HG03457 (cell line): ENCODE results near the gene CDKN2B.
"Not testable (repeated sequence)": the region's sequence is repeated elsewhere in the genome, so short reads cannot be mapped to it uniquely, and the experiment has no call there.

Experiments
- ATAC-seq: cut with Tn5 transposase; IDR thresholded peaks from one replicate; pipeline ENCODE4 v1.9.1; 2021; ENCODE audit warnings: moderate number of reproducible peaks; ENCODE audit not compliant: unreplicated experiment

The CDKN2B gene, protein sequence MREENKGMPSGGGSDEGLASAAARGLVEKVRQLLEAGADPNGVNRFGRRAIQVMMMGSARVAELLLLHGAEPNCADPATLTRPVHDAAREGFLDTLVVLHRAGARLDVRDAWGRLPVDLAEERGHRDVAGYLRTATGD

DNA sequence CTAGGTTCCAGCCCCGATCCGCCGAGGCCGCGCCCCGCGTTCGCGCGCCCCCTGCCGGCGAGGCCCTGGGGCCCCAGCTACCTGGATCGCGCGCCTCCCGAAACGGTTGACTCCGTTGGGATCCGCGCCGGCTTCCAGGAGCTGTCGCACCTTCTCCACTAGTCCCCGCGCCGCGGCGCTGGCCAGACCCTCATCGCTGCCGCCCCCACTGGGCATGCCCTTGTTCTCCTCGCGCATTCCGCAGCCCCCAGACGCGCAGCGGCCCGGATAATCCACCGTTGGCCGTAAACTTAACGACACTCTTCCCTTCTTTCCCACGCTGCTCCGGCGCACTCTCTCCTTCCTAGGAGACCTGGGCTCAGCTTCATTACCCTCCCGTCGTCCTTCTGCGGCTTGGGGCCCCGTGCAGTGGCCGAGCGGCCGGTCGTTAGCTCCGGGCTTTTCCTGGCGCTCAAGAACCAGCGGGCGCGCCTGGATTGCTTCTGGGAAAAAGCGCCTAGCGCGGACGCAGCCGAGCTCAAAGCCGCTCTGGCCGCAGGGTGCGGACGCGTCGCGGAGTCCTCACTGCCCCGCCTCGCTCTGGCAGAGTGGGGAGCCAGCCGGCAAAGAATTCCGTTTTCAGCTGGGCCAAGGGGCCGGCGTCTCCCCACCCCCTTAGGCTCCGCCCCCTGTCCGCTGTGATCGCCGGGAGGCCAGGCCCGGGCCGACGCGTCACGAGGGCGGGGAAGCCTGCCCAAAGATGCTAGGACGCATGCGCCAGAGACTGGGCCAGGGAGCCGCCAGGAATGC is at the start of gene CDKN2B:
Gene CDKN2B (minus strand): TSS at position 589 of the 789 bp plus-strand sequence. CDS start 352 bp downstream, at position 237.
- peak; percentile 90 for ATAC-seq

DNA sequence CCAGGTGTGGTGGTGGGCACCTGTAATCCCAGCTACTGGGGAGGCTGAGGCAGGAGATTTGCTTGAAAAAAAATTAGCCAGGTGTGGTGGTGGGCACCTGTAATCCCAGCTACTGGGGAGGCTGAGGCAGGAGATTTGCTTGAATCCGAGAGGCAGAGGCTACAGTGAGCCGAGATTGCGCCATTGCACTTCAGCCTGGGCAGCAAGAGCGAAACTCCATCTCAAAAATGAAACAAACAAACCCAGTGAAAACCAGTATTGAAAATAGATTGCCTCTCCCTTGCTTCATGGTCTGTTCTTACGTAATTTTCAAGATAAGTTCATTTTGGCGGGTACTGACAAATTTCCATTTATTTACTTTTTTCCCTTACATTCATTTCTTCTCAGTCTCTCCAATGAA is 48.9 kb upstream of the CDKN2B start:
- ATAC-seq: not testable (repeated sequence)

DNA sequence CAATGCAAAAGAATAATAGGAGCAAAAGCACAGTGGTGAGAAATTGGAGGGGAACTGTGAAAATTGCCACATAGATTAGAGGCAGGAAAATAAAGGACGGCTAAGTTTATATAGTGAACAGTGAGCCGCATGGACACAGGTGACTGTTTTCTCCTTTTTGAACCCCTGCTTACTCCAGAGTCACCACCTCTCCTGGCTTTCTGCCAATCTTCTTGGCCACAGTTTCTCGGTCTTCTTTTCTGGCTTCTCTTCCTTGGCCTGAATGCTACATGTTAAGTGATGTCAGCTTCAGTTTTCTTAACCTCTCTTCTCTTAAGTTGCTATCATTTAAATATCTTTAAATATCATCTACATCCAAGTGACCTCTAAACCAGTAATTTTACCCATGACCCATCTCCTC is 47.3 kb upstream of the CDKN2B start:
- ATAC-seq: no peak

DNA sequence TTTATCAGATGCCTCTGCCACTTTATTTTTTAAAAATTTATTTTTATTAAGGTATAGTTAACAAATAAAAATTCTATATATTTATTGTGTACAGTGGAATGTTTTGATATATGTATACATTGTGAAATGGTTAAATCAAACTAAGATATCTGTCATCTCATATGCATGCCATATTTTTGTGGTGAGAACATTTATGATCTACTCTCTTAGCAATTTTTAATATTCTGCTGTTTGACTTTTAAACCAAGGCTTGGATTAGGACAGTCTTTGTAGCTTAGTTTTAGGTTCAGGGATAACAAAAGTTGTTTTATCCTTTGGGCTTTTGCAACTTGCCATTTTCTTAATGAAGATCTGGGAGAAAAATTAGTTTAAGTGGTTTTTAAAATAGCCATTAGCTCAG is 46.0 kb upstream of the CDKN2B start:
- ATAC-seq: no peak

DNA sequence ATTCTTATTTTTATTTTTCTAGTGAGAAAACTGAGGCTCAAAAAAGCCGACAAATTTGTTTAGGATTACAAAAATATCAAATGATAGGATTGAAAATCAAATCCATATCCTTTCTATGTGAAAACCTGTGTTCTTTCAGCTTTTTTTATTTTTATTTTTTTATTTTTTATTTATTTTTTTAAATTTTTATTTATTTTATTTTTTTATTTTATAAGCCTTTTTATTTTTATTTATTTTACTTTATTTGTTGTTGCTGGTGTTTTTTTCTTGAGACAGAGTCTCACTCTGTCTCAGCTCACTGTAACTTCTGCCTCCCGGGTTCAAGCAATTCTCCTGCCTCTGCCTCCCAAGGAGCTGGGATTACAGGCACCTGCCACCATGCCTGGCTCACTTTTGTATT is 45.4 kb upstream of the CDKN2B start:
- no peak for ATAC-seq

DNA sequence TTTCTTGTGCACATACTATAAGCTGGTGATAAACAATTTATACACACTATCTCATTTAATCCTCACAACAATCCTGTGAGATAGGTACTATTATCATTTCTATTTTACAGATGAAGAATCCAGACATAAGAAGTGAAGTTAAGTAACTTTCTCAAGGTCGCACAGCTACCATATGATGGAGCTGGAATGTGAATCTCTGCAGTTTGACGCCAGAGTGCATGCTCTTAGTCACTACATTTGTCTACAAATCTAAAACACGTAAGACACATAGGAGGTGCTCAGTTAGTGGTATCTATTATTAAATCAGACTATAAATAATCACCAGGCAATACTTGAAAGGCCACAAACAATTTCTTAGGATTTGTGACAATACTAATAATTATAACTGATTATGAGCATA is 45.0 kb upstream of the CDKN2B start:
- ATAC-seq: no peak

DNA sequence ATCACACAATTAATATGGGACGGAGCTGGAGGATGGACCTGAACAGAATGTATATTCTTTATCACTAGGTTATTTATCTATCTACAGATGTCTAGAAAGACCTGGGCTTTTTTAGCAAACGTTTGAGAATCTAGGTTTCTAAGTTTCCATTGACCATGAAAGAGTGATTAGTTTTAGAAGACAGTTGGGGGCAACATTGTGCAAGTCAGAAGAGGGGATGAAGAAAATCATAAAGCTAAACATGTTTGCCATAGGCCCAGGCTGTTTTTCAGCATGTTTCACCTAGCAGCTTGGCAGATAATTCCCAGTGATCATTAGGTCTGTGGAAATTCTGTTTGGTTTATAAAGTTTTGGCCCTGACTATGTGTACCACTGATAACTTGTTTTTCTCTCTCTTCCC is 44.1 kb upstream of the CDKN2B start:
- ATAC-seq: no peak

DNA sequence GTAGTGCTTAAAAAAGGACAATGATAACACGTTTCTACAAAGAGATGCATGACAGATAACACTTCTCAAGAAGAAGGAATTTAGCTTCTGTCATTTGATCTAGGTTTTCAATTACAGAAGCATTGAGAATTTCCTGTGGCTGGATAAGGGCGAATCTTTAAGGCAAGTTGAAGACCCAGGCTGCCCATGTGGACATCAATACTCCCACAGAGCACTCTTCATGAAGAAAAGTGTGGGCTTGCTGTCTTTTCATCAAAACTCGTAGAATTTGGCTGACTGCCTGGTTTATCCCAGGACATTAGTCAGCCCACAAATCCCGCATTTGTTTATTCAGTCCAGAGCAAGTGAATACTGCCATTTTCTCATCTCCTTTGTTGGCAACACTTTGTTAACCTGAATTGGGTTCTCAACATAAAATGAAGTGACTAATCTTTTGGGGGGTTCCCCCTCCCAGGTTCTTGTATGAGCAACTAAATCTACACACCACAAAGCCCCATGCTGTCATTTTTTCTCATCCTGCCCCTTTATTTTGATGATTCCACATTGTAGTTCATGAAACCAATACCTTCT is 43.4 kb upstream of the CDKN2B start:
- ATAC-seq: no peak

DNA sequence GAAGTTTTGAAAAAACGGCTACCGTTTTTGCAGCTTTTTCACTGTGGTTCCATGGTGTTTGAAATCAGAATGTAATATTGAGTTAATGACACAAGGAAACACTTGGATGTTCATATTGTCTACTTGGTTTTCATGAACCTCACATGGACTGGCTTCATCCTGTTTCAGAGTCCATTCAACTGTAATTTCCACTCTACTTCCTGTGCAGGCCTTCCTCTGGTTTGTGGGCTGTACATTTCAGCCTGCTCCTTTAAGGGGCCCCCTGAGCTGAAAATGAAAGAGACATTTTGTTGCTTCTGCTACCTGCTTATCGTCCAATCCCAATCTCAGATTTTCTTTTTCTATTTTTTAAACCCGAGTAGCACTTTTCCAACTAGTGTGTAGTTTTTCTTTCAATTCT is 41.8 kb upstream of the CDKN2B start:
- peak; percentile 85 for ATAC-seq

DNA sequence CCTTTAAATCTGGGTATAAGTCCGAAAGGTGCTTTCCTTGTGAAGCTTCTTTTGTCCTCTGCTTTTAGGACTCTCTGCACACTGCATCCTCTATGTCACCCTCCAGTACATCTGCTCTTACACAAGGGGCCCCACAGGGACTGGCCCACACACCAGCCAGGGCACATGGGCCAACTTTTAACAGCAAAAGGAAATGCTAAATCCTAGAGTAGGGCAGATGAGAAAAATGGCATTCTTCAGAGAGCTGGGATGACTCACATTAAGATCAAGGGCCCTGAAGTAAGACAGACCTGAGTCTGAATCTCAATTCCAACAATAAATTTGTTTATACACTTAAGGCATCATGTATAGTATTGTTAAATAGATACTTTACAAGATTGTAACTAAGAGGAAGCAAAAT is 40.3 kb upstream of the CDKN2B start:
- ATAC-seq: no peak

DNA sequence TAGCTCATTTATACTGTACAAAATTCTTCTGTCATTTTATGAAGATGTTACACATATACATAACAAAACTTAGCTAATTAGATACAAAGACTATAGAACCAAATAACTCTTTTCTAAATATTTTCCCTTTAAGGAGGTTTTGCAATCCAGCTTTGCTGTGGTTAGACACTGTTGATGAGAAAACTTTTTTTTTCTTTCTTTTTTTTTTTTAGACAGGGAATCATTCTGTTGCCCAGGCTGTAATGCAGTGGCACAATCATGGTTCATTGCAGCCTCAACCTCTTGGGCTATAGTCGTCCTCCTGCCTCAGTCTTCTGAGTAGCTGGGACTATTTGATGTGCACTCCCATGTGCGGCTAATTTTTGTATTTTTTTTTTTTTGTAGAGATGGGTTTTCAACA is 38.5 kb upstream of the CDKN2B start:
- ATAC-seq: no peak

DNA sequence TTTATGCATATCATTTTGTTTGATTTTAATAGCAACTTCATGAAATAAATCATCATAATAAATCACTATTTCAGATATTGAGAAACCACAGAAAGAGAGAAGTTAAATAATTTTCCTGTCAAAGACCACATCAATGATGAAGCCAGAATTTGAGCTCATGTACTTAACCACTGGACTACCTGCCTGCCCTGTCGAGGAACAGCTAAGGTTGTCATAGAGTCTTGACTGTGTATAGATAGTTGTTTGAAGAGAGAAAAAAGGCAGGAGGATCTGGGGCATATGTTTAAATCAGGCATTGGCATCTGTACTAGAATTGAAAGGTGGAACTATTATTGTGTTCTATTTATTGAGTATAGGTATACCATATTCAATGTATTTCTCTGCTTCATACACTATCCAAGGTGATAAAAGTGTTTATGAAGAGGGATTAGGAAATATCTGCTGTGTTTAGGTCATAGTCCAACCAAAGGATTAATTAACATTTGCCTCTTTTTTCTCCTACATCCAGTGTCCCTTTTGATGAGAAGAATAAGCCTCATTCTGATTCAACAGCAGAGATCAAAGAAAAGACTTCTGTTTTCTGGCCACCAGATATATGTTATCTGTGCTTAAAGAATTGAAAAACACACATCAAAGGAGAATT is 37.3 kb upstream of the CDKN2B start:
- ATAC-seq: no peak

DNA sequence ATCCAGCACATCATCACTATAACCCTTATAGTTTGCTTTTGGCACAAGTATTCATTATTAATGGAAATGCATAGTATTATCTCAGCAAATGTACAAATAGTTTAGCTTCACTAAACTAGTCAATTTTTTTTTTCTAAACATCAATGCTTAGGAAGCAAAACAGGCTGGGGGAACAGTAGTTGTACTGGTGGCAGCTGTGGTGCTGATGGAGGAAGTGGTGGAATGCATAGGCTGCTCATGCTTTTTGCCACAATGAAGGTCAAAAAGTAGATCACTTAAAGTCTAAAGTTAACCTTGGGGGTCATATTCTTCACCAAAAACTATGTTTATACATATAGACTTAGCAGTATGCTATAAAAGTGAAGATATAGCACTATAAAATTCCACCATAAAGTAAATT is 36.3 kb upstream of the CDKN2B start:
- ATAC-seq: no peak

DNA sequence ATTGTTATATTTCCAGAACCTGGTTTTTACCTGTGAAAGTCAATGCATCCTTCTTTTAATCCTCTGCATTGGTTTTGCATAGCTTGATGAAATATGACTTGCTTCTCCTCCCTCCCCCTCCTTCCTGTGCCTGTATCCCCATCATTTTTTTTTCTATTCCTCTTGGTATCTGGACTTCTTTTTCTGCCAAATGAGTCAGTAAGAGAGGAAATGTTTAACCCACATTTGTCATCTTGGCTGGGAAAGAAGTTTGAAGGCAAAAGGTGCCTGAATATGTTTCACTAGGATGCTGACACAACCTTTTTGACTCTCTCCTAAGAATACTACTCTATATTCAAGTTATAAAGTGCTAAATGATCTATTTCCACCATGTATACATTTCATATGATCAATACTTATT is 35.5 kb upstream of the CDKN2B start:
- ATAC-seq: no peak

DNA sequence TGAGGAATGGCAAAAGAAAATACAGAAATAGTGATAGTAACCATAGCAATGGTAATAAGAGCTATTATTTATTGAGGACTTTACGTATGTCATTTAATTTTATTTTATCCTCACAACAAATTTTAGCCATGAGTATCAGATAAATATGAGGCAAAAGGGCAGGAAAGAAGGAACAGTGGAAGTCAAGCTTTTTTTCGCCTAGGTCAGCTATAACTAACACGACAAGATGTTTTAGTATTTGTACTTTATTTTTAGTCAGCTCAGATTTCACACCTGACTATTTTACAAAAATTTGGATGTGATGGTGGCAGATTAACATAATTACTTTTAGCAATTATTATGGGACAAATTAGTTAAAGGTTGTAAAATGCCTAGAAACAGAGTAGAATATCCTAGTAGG is 34.8 kb upstream of the CDKN2B start:
- no peak for ATAC-seq

DNA sequence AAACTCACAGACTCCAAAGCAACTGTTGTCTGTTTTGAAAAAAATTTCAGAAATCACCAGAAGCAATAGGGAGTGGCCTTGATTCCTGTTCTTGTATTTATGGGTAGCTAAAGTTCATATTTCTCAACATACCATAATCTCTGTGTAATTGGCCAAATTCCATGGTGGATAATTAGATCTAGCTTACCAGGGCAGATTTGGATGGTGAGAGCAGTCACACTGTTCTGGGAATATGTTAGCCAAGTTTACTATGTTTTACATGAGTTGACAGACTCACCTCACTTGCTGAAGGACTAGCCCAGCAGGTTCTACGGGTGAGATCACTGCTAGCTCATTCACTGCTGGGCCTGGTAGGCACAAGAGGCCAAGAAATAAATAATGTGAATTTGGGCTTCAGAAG is 32.7 kb upstream of the CDKN2B start:
- no peak for ATAC-seq

DNA sequence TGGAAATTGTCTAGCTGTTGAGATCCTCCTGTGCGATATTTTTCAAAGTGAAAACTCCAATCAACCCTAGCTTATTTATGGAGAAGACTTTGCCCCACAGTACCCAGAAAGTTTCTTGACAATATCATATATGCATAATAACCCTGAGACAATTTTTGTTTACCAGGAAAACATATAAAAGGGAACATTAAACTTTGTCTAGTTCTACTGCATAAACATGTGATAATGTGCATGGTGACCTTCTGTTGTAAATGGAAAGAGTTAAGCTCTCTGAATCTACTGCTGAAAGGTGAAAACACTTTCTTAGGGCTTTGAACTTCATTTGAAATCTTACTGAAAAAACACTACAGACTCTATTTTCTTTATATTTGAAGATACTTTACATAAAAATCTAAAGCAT is 32.2 kb upstream of the CDKN2B start:
- no peak for ATAC-seq

DNA sequence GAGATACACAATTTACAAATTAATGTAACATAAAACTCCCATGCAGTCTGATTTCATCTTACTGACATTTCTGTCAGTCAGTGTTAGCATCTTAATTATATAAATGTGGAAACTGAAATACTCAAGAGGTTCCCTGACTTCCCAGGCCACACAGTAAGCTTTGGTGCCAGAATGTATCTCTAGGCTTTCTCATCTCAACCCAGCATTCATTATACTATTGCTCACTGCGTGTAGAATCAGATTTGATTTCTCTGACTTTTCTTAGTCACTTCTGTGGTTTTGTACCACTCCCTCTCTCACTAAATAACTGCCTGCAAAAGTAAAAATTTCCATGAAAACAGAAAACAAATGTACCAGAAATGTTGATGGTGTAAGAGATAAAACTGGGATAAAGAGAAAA is 31.7 kb upstream of the CDKN2B start:
- ATAC-seq: no peak

DNA sequence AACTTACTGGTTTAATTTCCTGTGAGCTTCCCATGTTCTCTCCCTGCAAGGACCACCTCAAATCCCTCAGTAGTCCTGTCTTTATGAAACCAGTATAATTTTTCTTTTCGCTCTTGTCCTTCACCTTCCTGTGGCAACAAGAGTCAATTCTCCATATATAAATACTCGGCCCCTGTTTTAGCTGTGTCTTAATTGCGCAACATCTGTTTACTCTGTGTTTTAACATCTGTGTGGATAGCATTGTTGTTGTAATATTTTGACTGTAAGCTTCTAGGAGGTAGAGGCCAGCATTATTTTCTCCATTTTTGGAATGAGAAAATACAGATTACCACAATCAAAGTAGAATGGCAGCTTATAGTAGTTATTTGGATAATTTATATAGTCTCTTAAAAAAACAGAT is 30.2 kb upstream of the CDKN2B start:
- ATAC-seq: no peak

DNA sequence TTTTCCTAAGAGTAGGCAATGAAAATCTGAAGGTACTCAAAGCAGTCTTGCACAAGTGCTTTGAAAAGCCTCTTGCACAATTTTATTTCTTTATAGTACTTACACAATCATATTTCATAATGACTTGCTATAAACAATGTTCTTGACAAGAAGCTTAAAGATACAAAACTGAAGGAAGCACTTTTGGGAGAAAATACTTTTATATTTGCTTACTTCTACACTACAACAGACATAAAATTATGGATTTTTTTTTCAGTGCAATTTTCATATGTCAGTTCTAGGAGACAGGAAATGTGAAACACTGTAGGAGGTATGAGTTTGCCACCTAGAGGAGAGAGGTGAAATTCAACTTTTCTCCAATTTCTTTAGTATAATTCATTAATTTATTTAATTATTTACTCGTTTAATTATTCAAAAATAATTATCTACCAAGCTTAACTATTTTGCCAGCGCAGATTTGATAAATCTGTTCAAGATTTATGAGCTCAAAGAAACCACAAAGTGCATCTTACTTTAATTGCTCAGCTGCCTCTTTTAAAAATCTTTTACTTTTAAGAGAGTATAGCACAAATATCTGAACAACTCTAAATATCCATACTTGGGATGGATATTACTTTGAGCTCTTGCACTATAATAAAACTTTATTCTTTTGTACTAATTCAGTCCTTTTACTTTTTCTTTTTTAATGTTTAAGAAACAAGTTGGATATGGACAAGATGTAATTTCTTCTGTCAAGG is 29.0 kb upstream of the CDKN2B start:
- peak; percentile 62 for ATAC-seq

DNA sequence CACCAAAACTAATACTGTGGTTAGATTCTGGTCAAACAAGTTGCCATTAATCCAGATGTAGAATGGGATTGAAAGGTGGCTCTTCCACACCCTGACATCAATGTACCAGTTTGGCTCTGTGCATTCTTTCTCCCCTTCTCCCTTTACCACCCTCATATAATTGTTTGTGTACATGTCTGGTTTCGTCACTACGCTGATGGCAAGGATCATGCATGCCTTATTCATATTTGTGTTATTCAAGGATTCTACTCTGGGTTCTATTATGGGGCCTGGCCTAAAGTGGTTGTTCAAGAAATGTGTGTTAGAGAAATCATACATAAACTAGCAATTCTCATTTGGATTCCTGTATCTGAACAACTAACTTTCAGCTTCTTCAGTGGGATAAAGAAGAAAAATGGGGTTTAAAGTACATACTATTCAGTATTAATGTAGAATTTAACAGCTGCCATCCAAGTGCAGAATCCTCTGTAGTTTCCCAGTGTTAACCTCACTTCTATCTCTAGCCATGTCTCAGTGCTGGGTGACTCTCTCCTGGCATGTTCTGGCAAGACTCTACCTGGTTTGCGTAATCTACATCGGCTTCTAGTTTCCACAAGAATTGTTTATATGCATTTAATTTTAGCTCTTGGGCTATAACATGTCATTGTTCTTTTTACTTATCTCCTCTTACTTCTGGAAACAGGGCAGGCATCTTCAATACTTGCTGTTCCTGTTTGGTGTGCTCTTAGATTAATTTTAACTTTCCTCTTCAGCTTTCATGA is 27.9 kb upstream of the CDKN2B start:
- no peak for ATAC-seq
